SJCRH30 (cell line): Measurements from ENCODE around the gene HDGFL2. TPM values are rescaled to one million over a fixed set of nuclear protein-coding genes. Genes with fewer than 3 reads are reported as not detected.

Experiments used
- DNase-seq, 2 experiments: peaks; one replicate each; pipeline ENCODE4 v3.0.0-alpha.2; 2015 to 2020
- H3K27ac ChIP-seq: fragments of 250-450 bp; sonication (Bioruptor Pico); 2 replicates; pipeline ENCODE4 v1.5.1; 2020; ENCODE audit warnings: mild to moderate bottlenecking, moderate library complexity
- H3K27me3 ChIP-seq: fragments of 250-450 bp; sonication (Bioruptor Pico); 2 replicates; pipeline ENCODE4 v1.5.1; 2020; ENCODE audit warnings: mild to moderate bottlenecking, moderate library complexity
- H3K36me3 ChIP-seq: fragments of 250-450 bp; sonication (Bioruptor Pico); 2 replicates; pipeline ENCODE4 v1.5.1; 2020; ENCODE audit warnings: mild to moderate bottlenecking, moderate library complexity
- H3K4me1 ChIP-seq: fragments of 250-450 bp; sonication (Bioruptor Pico); 2 replicates; pipeline ENCODE4 v1.5.1; 2020; ENCODE audit warnings: mild to moderate bottlenecking, moderate library complexity
- H3K4me3 ChIP-seq: fragments of 250-450 bp; sonication (Bioruptor Pico); 2 replicates; pipeline ENCODE4 v1.5.1; 2020; ENCODE audit warnings: mild to moderate bottlenecking, moderate library complexity
- H3K9me3 ChIP-seq: fragments of 250-450 bp; sonication (Bioruptor Pico); replicated peaks from 2 replicates; pipeline ENCODE4 v1.5.1; 2020; ENCODE audit warnings: mild to moderate bottlenecking, moderate library complexity
- total RNA-seq: library from RNA; depleted of rRNA; stranded (reverse); fragments of >200 nt; shearing (Covaris generic); gene quantifications from 2 replicates; pipeline ENCODE4 v1.2.3, GENCODE V29; 2014

The HDGFL2 gene
- total RNA-seq, 1 experiment from 2014 or later, result 64.4 TPM

DNA sequence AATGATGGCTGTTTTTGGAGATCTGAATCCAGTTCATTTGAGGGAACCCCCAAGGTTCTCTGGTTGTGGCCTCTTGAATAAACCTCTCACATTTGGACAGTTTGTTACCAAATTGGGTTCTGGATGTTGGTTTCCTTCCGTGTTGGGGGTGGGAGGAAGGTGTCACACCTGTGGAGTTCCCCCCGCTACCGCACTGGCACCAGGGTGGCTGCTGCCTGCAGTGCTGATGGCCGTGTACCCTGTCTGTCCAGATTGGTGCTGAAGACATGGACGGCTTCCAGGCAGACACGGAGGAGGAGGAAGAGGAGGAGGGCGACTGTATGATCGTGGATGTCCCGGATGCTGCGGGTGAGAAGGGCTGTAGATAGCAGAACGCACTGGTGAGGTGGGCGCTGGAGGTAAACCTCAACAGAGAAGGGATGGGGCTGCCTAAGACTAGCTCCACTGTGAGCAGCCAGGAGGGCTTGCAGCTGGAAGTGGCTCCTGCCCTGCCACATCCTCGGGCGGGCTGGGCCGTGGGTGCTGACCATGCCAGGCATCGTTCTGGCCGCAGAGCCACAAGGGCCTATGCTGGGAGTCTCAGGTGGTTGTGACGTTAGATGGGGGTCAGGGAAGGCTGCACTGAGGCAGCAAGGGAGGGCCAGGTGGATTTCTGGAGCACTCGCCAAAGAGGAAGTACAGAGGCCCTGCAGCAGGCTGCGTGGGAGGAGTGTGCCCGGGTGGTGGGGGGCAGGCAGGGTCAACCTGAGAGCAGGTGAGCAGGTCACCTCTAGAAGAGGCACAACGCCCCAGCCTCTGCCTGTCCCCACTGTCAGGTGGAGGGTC lies 29.9 kb upstream of the HDGFL2 start:
- Histone ChIP-seq H3K36me3 (peaks cover 35% of the 10 kb centered on the region), H3K9me3 (no peaks in the 10 kb centered on the region), H3K4me1 (peaks cover 5% of the 10 kb centered on the region; the same call in 1 of the 2 replicates), H3K4me3 (no peak overlapping the region), H3K27me3 (no peaks in the 10 kb centered on the region), H3K27ac (no peak overlapping the region)
- no peak for DNase-seq

DNA sequence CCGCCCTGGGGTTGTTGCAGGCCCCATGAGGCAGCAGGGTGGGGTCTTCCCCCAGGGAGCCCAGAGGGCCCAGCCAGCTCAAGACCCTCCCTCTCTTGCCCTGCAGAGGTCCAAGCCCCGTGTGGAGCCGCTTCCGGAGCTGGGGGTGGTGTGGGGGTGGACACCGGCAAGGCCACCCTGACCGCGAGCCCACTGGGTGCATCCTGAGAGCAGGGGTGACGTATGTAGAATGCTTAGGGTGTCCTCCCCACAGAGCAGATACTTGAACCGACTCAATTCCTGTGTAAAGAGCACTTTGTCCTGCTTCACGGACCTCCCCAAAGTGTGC lies 29.3 kb upstream of the HDGFL2 start:
- H3K4me1 ChIP-seq, result peaks cover 5% of the 10 kb centered on the region; the same call in 1 of the 2 replicates
- no peak for DNase-seq
- peaks cover 36% of the 10 kb centered on the region for H3K36me3 ChIP-seq
- no peaks in the 10 kb centered on the region for H3K9me3 ChIP-seq
- no peak overlapping the region for H3K27ac ChIP-seq
- H3K27me3 ChIP-seq, result no peaks in the 10 kb centered on the region
- H3K4me3 ChIP-seq, result no peak overlapping the region

DNA sequence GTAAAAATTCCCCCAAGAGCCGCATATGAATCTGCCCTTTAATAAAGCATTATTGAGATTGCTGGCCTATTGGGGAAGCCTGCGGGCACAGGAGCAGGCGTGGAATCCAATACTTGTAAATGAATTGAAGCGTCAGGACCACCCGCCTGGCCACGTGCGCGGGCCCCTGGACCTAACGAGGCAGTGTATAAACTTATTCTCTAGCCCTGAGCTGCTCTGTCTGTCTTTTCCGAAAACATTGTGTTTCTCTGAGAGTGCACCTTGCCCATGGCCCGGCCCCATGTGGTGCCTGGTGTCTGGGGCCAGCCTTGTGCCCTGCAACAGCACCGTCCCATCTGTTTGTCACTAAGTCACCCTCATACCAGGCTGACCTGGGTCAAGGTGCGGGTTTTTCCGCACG lies 28.9 kb upstream of the HDGFL2 start:
- peaks cover 5% of the 10 kb centered on the region; the same call in 1 of the 2 replicates for H3K4me1 ChIP-seq
- DNase-seq, result no peak
- peaks cover 36% of the 10 kb centered on the region for H3K36me3 ChIP-seq
- no peak overlapping the region for H3K27ac ChIP-seq
- no peaks in the 10 kb centered on the region for H3K9me3 ChIP-seq
- H3K4me3 ChIP-seq, result no peak overlapping the region
- H3K27me3 ChIP-seq, result no peaks in the 10 kb centered on the region

DNA sequence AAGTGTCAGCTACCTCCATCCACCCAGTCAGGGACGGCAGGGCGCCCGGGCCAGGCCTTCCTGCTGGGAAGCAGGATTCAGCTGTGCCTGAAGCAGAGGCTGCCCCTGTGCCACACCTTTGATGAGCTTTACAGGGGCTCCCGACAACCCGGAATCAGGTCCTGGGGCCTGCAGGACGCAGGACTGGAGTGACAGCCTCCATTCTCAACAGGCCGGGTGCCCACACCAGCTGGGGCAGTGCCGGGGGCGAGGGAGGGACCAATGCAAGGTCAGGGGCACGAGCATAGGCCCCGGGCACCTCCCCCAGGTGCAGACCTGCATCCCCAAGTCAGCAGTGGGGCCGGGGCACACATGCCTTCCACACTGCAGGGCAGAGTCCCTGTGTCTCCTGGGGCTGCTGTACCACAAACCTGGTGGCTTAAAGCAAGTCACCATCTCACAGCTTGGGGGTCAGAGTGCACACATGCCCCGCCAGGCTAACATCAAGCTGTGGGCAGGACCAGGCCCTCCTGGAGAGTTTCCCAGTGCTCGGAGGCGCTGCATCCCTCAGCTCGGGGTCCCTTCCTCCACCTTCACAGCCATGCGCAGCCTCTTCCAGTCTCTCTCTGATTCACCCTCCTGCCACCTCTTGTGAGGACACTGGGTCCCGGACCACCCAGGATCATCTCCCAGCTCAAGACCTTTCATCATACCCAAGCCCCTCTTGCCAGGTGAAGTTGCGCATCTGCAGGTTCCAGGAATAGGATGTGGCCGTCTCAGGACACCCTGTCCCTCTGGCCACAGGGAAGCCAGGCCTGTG lies 27.9 kb upstream of the HDGFL2 start:
- Histone ChIP-seq H3K4me1 (peaks cover 5% of the 10 kb centered on the region; the same call in 1 of the 2 replicates), H3K9me3 (no peaks in the 10 kb centered on the region), H3K4me3 (no peak overlapping the region), H3K36me3 (peaks cover 36% of the 10 kb centered on the region), H3K27ac (no peak overlapping the region), H3K27me3 (no peaks in the 10 kb centered on the region)
- no peak for DNase-seq

DNA sequence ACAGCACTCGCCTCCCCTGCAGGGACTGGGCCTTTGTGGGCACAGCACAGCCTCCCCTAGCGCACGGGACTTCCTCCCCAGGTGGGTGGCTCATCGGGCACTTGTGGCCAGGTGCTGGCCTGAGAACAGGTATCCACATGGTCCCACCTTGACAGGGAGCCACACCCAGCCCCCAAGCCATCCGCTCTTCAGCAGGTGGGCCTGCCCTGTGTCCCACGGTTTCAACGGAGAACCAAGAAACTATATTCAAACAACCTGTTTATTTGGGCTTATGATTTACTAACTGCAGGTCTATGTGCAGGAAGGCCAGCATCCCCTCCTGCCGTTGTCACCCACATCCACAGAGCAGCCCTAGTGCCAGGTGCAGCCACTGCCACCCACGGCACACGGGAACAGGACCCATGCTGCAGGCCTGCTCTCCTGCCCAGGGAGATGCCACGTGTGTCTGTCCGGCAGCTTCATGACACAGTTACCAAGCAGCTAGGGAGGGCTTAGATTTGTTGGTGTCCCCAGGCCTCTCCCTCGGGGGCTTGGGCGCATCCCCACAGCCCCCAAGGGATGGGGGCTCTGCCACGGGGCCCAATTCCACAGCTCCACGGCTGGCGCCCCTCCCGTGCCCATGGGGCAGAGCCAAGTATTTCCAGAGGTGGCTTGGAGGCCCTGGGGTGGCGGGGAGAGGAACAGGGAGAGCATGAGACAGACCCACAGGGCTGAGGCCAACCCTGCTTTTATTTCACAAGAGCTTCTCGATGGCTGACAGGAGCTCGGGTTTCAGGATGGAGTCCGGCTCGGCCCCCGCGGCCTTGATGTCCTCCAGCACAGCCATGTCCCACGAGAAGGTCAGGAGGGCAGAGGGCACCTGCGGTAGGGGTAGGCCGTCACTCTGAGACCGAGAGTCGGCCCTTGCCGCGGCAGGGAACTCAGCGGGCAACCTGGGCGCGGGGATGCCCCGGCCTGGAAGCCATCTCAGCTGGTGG lies 27.0 kb upstream of the HDGFL2 start:
- Histone ChIP-seq H3K4me3 (no peak overlapping the region), H3K9me3 (no peaks in the 10 kb centered on the region), H3K27ac (no peak overlapping the region), H3K27me3 (no peaks in the 10 kb centered on the region), H3K36me3 (peaks cover 31% of the 10 kb centered on the region), H3K4me1 (peaks cover 5% of the 10 kb centered on the region; the same call in 1 of the 2 replicates)
- DNase-seq, result no peak

DNA sequence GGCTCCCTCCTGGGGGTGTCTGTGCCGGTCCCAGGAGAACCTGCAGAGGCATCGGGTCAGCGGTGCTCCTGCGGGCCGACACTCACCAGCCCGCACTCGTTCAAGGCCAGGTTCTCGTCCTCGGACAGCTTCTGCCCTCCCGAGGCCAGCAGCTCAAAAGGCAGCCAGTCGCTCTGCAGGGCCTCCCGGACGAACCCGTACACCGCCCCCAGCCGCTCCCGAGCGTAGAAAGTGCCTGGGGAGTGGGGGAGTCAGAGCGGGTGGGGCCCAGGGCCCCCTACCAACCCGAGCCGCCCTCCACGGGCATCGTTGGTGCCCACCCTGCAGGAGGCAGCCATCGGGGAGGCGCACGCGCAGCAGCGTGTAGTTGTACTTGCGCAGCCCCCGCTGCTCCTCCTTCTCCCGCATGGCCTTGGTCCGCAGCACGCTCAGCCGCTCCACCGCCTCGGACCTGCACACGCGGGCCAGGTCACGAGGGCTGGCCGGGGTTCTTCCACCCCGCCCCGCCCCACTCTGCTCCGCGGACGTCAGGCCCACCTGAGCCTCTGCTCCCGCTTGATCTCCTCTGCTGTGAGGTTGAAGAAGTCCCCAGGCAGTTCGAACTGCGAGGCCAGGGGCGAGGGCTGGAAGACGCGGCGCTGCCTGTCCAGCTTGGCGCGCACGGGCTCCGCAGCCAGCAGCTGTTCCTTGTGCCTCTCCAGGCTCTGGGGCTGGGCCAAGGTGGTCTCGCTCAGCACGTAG lies 26.0 kb upstream of the HDGFL2 start:
- no peak overlapping the region for H3K27ac ChIP-seq
- no peaks in the 10 kb centered on the region for H3K9me3 ChIP-seq
- no peaks in the 10 kb centered on the region for H3K27me3 ChIP-seq
- peaks cover 5% of the 10 kb centered on the region; the same call in 1 of the 2 replicates for H3K4me1 ChIP-seq
- no peak overlapping the region for H3K4me3 ChIP-seq
- DNase-seq, result no peak
- peaks cover 31% of the 10 kb centered on the region for H3K36me3 ChIP-seq

DNA sequence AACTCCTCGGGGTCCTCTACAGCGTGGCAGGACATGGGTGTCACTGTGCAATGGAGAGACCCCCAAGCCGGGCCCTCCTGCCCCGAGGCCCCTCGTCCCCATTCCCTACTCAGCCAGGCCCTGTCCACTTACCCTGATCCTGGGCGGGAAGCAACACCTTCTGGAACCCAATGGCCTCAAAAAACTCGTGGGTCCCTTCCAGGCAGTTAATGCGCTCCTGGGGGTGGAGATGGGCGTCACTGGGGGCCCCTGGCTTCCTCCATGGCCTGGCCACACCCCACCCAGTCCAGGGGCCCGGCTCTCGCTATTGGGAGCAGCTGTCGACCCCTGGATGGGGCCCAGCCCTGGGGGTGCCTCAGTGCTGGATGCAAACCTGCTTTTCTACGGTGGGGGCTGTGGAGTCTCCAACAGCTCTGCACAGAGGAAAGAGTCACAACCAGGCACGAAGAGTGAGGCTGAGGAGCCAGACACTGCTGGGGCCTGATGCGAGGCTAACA lies 25.3 kb upstream of the HDGFL2 start:
- Histone ChIP-seq H3K27ac (no peak overlapping the region), H3K27me3 (no peaks in the 10 kb centered on the region), H3K4me3 (no peak overlapping the region), H3K36me3 (peaks cover 32% of the 10 kb centered on the region), H3K9me3 (no peaks in the 10 kb centered on the region), H3K4me1 (peaks cover 5% of the 10 kb centered on the region; the same call in 1 of the 2 replicates)
- peak in 1 of 2 experiments; percentile 44 for DNase-seq

DNA sequence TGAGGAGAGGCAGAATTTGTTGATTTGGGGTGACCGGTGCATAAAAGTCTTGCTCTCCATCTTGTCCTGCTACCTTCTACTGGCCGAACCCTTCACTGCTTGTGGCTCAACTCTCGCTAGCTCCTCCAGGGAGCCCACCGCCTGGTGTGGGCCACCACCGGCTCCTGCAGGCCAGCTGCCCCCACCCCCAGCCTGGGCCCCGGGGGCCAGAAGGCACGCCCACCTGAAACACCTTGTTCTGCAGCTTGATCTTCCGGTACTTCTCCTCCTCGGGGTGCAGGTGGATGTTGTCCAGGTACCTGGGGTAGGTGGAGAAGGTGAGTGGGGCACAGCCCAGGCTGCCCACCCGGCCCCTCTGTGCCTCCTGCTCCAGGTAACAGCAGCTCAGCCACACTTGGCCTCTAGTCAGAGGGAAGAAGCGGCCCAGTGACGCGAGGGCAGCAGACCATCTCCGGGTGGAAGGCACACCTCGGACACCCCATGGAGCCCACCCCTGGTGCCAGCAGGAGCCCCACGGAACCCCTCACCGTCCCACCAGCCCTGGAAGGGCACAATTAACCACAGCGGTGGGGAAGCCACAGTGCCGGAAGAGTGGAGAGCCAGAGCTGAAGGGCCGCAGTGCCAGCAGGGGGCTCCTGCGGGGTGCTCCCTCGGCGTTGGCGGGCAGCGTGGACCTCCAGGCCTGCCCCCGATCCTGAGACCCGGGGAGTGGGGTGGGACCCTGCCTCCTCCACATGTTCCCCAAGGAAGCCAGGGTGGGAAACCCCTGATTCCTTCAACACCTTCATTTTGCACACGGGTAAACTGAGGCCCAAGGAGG lies 24.6 kb upstream of the HDGFL2 start:
- no peak overlapping the region for H3K4me3 ChIP-seq
- DNase-seq, result no peak
- no peaks in the 10 kb centered on the region for H3K27me3 ChIP-seq
- no peak overlapping the region for H3K27ac ChIP-seq
- H3K36me3 ChIP-seq, result peaks cover 33% of the 10 kb centered on the region
- H3K4me1 ChIP-seq, result peaks cover 5% of the 10 kb centered on the region; the same call in 1 of the 2 replicates
- H3K9me3 ChIP-seq, result no peaks in the 10 kb centered on the region

DNA sequence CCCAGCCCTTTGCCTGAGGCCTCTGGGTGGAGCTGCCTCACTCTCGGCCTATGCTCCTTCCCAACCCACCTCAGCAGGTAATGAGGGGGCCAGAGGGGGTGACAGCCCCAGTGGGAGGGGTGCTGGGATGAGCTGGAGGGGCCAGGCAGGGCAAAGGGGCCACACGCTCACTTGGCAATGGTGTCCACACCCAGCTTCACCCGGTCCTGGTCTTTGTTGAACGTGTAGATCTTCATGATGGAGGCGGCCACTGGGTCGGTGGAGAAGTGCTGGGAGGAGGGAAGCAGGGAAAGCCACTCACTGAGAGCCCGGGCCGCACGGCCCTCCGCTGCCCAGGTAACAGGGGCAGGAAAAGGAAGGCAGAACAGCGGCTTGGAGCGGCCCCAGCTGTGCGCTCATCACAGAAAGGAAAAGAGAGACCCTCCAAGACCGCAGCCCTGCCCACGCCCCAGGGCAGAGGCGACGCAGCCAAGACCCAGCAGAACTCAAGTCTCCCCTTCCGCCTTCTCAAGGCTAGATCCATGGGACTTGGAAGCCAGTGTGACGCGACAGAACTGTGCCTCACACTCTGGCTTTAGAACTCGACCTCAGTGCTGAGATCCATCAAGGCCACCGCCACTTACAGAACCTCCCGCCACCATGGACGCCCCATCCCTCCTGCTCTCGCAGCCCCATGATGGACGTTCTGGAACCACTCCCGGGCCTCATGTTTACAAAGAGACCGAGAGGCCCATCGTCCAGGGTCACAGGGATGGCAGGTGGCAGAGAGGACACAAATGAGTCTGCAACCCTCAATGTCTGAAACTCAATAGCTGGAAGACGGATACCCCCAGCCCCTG lies 23.7 kb upstream of the HDGFL2 start:
- H3K9me3 ChIP-seq, result no peaks in the 10 kb centered on the region
- H3K4me1 ChIP-seq, result peaks cover 5% of the 10 kb centered on the region; the same call in 1 of the 2 replicates
- H3K27ac ChIP-seq, result no peak overlapping the region
- no peak for DNase-seq
- no peak overlapping the region for H3K4me3 ChIP-seq
- H3K27me3 ChIP-seq, result no peaks in the 10 kb centered on the region
- H3K36me3 ChIP-seq, result peaks cover 35% of the 10 kb centered on the region

DNA sequence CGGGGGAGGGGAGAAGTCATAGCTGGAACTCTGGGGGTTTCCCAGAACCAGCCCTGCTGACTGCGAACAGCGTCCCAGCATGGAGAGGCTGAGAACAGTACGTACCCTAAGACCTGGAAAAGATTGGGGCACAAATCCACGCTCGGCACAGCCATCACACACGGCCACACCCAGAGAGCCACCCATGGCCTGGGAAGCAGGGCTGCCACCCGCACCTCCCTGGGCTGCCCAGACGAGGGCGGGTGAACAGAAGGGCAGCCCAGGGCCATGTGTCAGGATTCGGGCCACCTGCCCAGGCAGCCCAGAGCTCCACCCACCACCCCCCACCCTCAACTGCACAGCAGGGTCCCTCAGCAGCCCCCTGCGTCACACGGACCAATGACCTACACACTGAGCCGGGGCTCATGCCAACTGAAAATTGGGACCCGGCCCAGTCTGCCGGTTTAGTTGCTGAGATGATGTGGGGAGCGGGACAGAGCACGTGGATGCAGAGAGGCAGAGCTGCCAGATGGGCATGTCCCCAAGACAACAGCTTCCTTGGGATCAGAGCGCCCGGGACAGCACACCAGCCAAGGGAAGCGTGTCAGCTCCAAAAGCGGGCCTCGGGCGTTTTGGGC lies 23.0 kb upstream of the HDGFL2 start:
- Histone ChIP-seq H3K27me3 (no peaks in the 10 kb centered on the region), H3K36me3 (peaks cover 36% of the 10 kb centered on the region), H3K4me1 (peaks cover 5% of the 10 kb centered on the region; the same call in 1 of the 2 replicates)

DNA sequence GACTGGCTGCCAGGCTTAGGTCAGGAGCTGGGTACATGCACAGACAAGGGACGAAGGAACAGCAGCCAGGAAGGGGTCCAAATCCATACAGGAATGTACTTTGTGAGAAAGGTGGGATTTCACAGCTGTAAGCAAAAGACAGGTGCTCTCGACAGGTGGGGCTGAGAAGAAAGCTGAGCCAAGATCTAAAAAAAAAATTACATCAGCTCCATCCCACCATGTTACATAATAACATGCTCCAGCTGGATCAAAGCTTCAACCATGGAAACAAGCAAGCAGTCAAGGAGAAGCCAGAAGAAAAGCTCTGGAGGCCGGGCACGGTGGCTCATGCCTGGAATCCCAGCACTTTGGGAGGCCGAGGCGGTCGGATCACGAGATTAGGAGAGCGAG lies 22.5 kb upstream of the HDGFL2 start:
- no peaks in the 10 kb centered on the region for H3K27me3 ChIP-seq
- H3K4me1 ChIP-seq, result peaks cover 5% of the 10 kb centered on the region; the same call in 1 of the 2 replicates
- no peak overlapping the region for H3K4me3 ChIP-seq
- peaks cover 34% of the 10 kb centered on the region for H3K36me3 ChIP-seq
- no peaks in the 10 kb centered on the region for H3K9me3 ChIP-seq
- no peak overlapping the region for H3K27ac ChIP-seq
- DNase-seq, result no peak

More for the DNA sequence above, 23.0 kb upstream of the HDGFL2 start:
- no peak overlapping the region for H3K27ac ChIP-seq
- no peak overlapping the region for H3K4me3 ChIP-seq
- DNase-seq, result no peak
- H3K9me3 ChIP-seq, result no peaks in the 10 kb centered on the region
